Measurements from ENCODE around the gene P2RX5.

The P2RX5 gene

DNA sequence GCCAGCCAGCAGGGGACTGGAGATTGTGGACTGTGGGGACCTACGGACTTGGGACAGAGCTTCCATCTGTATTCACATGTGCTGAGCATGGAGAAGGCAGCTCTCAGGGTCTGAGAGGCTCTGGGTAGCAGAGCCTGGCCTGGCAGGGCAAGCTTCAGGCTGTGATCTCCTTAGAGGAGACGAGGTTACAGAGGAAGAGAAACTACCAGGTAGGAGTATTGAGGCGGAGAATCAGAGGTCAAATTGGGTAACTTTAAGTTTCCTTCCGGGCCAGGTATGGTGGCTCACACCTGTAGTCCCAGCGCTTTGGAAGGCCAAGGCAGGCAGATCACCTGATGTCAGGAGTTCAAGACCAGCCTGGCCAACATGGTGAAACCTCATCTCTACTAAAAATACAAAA lies 50.6 kb downstream of the P2RX5 start:
- H3K4me3 ChIP-seq (ENCODE audit: low read depth, low read length), result no peak overlapping the region
- TF ChIP-seq, protein P1, sequence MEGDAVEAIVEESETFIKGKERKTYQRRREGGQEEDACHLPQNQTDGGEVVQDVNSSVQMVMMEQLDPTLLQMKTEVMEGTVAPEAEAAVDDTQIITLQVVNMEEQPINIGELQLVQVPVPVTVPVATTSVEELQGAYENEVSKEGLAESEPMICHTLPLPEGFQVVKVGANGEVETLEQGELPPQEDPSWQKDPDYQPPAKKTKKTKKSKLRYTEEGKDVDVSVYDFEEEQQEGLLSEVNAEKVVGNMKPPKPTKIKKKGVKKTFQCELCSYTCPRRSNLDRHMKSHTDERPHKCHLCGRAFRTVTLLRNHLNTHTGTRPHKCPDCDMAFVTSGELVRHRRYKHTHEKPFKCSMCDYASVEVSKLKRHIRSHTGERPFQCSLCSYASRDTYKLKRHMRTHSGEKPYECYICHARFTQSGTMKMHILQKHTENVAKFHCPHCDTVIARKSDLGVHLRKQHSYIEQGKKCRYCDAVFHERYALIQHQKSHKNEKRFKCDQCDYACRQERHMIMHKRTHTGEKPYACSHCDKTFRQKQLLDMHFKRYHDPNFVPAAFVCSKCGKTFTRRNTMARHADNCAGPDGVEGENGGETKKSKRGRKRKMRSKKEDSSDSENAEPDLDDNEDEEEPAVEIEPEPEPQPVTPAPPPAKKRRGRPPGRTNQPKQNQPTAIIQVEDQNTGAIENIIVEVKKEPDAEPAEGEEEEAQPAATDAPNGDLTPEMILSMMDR (IDR thresholded peaks at IDR 0.05; ENCODE audit: control insufficient read depth, extremely low read depth, insufficient read depth), result no peak
- DNase-seq (ENCODE audit: low read depth), result no peak

DNA sequence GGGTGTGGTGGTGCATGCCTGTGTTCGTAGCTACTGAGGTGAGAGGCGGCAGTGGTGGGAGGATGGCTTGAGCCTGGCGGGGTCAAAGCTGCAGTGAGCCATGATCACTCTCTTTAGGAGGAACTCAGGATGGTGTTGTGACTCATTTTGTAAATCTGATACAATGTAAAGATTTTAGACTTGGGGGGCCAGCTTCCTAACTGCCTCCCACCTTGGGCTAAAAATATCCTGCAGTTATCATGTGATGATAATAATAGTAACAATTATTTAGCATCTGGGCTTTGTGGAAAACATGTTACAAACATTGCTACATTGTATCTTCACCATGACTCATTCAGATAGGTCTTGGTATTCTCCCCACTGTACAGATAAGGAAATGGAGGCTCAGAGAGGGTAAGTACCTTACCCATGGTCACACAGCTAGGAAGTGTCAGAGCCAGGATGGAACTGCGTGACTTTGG lies 52.0 kb downstream of the P2RX5 start:
- TF ChIP-seq, protein P1 (IDR thresholded peaks at IDR 0.05; ENCODE audit: control insufficient read depth, extremely low read depth, insufficient read depth), result no peak
- no peak overlapping the region for H3K4me3 ChIP-seq (ENCODE audit: low read depth, low read length)
- no peak for DNase-seq (ENCODE audit: low read depth)

DNA sequence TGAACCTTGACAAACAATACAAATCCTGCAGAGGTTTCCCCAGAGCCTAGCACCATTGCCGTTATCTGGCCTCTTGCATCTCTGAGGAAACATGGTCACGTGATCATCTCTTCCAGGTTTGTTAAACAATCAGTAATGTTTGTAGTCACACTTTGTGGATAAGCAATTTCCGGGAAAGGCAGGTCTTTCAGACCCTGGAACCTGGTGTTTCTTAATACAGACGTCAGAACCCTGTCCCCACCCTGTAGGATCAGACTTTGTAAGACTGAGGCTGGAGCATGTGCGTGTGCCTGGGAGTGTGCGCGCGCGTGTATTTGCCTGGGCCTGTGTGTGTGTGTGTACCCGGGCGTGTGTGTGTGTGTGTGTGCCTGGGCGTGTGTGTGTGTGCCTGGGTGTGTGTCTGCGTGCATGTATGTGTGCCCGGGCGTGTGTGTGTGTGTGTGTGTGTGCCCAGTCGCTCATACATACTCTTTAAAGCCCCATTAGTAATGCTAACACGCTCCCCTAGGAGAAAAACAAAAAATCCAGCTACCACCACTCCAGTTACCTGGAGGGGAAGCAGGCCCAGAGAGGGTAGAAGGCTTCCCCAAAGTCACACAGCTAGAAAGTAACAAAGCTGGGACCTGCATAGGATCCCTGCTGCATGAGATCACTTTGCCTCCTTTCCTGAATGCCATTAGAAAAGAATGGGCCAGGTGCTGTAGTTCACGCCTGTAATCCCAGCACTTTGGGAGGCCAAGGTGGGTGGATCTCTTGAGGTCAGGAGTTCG lies 54.1 kb downstream of the P2RX5 start:
- H3K4me3 ChIP-seq (ENCODE audit: low read depth, low read length), result no peak overlapping the region
- DNase-seq (ENCODE audit: low read depth), result peak; percentile 52
- TF ChIP-seq, protein P1 (IDR thresholded peaks at IDR 0.05; ENCODE audit: control insufficient read depth, extremely low read depth, insufficient read depth), result no peak

DNA sequence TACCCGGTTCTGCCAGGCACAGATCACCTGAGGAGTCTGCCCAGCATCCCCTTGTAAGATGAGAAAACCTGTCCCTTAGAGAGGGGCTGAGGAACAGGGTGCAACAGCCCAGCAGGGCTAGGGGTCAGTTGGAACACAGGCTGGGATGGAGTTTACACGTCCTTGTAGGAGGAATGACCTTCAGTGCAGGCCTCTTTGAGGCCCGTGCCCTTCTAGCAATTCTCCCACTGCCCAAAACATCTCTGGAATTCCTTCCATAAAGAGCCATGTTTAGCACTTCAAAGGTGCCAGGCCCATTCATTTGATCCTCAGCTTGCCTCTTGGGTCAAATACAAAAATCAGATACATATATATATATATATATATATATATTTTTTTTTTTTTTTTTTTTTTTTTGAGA lies 54.9 kb downstream of the P2RX5 start:
- TF ChIP-seq, protein P1 (IDR thresholded peaks at IDR 0.05; ENCODE audit: control insufficient read depth, extremely low read depth, insufficient read depth), result no peak
- H3K4me3 ChIP-seq (ENCODE audit: low read depth, low read length), result no peak overlapping the region
- no peak for DNase-seq (ENCODE audit: low read depth)

DNA sequence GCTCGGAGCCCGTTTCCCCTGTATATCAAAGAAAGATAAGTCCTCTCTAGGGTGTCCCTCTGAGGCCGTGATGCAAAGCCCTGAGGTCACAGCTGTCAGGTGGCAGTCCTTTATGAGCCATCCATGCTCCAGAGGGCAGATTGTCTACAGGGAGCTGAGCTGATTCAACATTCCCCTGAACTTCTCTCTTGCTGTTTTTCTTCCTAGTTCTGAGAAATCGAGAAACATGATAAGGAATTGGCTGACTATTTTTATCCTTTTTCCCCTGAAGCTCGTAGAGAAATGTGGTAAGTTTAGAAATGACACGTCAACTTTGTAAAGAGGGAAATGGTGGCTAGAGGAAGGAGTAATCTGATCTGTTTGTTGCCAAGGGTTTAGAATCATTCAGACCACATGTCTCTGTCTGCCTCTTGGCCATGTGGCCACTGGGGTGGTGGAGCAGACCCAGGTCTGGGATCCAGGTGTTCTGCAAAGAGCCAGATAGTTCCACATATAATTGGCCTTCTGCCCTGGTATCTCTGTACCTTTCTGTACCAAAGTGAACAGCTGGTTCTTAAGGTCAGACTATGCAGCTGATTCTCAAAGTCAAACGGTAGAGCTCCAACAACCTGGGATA lies 55.9 kb downstream of the P2RX5 start:
- TF ChIP-seq, protein P1 (IDR thresholded peaks at IDR 0.05; ENCODE audit: control insufficient read depth, extremely low read depth, insufficient read depth), result no peak
- H3K4me3 ChIP-seq (ENCODE audit: low read depth, low read length), result no peak overlapping the region
- no peak for DNase-seq (ENCODE audit: low read depth)

DNA sequence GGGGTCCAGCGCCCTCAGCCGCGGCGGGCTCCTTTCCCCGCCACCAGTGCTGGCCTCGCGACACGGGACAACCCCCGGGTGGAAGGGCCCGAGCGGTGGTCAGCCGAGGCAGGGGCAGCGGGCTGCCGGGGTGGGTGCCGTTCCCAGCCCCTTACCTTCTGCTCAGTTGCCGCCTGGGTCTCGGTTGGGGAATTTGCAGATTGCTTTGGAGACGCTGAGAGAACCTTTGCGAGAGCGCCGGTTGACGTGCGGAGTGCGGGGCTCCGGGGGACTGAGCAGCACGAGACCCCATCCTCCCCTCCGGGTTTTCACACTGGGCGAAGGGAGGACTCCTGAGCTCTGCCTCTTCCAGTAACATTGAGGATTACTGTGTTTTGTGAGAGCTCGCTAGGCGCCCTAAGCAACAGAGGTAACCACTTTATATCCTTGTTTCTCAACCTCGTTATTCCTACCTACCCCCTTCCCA lies 59.0 kb downstream of the P2RX5 start:
- DNase-seq (ENCODE audit: low read depth), result no peak
- TF ChIP-seq, protein P1 (IDR thresholded peaks at IDR 0.05; ENCODE audit: control insufficient read depth, extremely low read depth, insufficient read depth), result no peak
- H3K4me3 ChIP-seq (ENCODE audit: low read depth, low read length), result peak overlapping the region; percentile 94

Data from LNCaP clone FGC (cell line).